HG02759 (cell line): Measurements from ENCODE around the gene SRGAP2C.
"Not testable (repeated sequence)": the region's sequence is repeated elsewhere in the genome, so short reads cannot be mapped to it uniquely, and the experiment has no call there.

Source experiments
- ATAC-seq: cut with Tn5 transposase; IDR thresholded peaks from one replicate; pipeline ENCODE4 v1.9.1; 2021; ENCODE audit warnings: mild to moderate bottlenecking, moderate library complexity; ENCODE audit not compliant: unreplicated experiment

The SRGAP2C gene

GRCh38 chr1:121184290-121185127, at the start of gene SRGAP2C, which contains the start of gene FAM72B:
Gene SRGAP2C, plus strand, starts transcription at chr1:121184975. Its CDS starts 2,472 bp downstream, at chr1:121187447.
Gene FAM72B, minus strand, starts transcription at chr1:121184340. Its CDS starts 851 bp downstream, at chr1:121183489.
- peak; percentile 88 for ATAC-seq

GRCh38 chr1:121140393-121140792, 44.4 kb upstream of the SRGAP2C start:
- ATAC-seq = not testable (repeated sequence)

GRCh38 chr1:121148489-121149190, 36.1 kb upstream of the SRGAP2C start:
- not testable (repeated sequence) for ATAC-seq

- not testable (repeated sequence) for ATAC-seq
Measured at GRCh38 chr1:121151294-121151693, 33.5 kb upstream of the SRGAP2C start.

GRCh38 chr1:121152788-121153187, 32.0 kb upstream of the SRGAP2C start:
- not testable (repeated sequence) for ATAC-seq

- ATAC-seq = not testable (repeated sequence)
Measured at GRCh38 chr1:121154811-121155210, 30.0 kb upstream of the SRGAP2C start.

GRCh38 chr1:121155671-121156358, 29.0 kb upstream of the SRGAP2C start:
- not testable (repeated sequence) for ATAC-seq

- ATAC-seq = not testable (repeated sequence)
Measured at GRCh38 chr1:121156958-121157603, 27.7 kb upstream of the SRGAP2C start.

- not testable (repeated sequence) for ATAC-seq
Measured at GRCh38 chr1:121157609-121158008, 27.2 kb upstream of the SRGAP2C start.

GRCh38 chr1:121160118-121160517, 24.7 kb upstream of the SRGAP2C start:
- ATAC-seq = not testable (repeated sequence)

GRCh38 chr1:121161199-121161901, 23.4 kb upstream of the SRGAP2C start:
- not testable (repeated sequence) for ATAC-seq

GRCh38 chr1:121163850-121164757, 20.7 kb upstream of the SRGAP2C start:
- peak; percentile 52 for ATAC-seq

GRCh38 chr1:121165296-121165695, 19.5 kb upstream of the SRGAP2C start:
- ATAC-seq = not testable (repeated sequence)

- not testable (repeated sequence) for ATAC-seq
Measured at GRCh38 chr1:121167225-121167738, 17.5 kb upstream of the SRGAP2C start.

- not testable (repeated sequence) for ATAC-seq
Measured at GRCh38 chr1:121168152-121168668, 16.6 kb upstream of the SRGAP2C start.

- ATAC-seq = not testable (repeated sequence)
Measured at GRCh38 chr1:121176649-121177048, 8.1 kb upstream of the SRGAP2C start.

- ATAC-seq = not testable (repeated sequence)
Measured at GRCh38 chr1:121178197-121178596, 6.6 kb upstream of the SRGAP2C start.

- not testable (repeated sequence) for ATAC-seq
Measured at GRCh38 chr1:121183867-121184266, 908 bp upstream of the SRGAP2C start.
